GM18499 (cell line): ENCODE results near the gene TOP2B.

Source experiments
- ATAC-seq: cut with Tn5 transposase; IDR thresholded peaks from one replicate; pipeline ENCODE4 v1.9.1; 2021; ENCODE audit warnings: moderate number of reproducible peaks; ENCODE audit not compliant: insufficient read depth, unreplicated experiment

The TOP2B gene

GRCh38 chr3:25567806-25568524 is 96.7 kb downstream of the TOP2B start:
- no peak for ATAC-seq

DNA sequence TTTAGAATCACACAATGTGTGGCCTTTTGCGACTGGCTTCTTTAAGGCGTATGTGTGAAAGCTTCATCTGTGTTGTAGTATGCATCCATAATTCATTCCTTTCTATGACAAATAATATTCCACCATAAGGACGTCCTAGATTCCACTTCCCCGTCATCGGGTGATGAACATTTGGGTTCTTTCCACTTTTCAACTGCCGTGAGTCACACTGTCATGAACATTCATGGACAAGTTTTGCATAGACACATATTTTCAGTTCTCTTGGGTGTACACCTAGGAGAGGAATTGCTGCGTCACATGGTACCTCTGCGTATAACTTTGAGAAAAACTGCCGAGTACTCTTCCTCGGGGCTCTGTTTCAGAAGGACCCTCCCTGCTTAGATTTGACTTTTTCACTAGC is 97.3 kb downstream of the TOP2B start:
- no peak for ATAC-seq

- no peak for ATAC-seq
Measured at GRCh38 chr3:25566358-25566920, 98.3 kb downstream of the TOP2B start.

DNA sequence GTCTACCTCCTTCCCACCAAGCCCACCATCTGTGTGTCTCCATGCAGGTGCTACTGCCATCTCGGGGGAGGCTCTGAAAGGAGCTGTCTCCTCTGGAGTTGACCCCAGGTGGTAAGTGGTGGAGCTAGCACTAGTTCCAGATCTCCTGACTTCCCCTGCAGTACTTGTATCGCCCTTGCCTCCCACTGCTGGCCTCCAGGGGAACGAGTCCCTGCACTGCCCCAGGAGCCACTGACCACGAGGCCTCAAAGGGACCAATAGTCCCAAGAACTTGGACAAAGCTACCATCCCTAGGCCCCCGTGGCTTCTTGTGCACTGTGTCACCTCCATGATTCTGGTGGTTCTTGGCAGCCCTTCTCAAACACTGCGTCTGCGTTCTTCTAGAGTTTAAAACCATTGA is 98.9 kb downstream of the TOP2B start:
- no peak for ATAC-seq

GRCh38 chr3:25564075-25564474 is 100.6 kb downstream of the TOP2B start:
- ATAC-seq, result no peak

DNA sequence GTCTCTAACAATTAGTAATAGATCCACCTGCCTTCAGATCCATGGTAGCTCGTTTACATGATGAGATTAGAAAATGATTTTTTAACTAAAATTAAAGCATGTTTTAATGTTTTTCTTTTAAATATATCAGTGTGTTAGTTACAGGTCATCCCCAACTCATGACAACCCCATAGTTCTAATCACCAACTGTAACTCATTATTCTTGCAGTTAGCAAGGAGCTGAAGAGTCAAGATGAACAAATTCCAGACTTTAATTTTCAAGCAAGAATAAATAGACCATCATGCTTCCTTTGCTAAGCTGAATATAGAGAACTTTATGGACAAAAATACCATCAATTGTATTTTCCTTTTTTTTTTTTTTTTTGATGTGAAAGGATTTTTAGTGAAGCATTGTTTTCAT is 101.1 kb downstream of the TOP2B start:
- no peak for ATAC-seq

DNA sequence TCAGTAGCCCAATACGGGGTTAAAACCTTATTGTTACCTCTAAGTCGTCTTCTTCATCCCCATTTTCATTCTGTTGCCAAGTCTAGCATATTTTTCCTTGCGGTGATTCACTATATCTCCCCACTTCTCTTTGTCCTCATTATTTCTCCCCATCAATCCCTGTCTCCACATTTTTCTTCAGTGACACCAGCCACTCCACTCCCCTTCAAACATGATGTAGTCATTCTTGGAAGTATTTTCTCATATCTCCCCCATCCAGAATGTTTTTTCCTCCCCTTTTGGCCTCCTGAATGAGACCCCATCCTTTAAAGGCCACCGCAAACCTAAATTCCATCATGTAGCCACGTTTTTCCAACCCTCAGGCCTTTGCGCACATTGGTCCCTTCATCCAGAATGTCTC is 105.9 kb downstream of the TOP2B start:
- ATAC-seq, result no peak

GRCh38 chr3:25558121-25558520 is 106.6 kb downstream of the TOP2B start:
- no peak for ATAC-seq

- no peak for ATAC-seq
Measured at GRCh38 chr3:25557694-25558093, 107.0 kb downstream of the TOP2B start.

DNA sequence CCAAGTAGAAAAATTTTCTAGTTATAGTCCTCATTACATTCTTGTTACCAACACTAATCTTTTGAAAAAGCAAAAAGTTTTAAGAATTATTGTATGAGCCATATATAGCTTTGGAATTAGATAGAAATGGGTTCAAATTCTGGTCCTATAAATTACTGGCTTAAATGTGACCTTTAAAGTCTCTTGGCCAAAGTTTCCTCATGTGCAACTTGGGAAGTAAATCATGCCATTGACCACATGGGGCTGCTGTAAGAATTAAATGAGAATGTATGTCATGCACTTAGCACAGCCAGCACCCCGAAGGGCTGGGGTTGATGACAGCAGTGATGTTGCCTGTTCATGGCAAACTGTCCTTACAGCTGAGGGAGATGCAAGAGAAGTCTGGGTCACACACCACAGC is 108.3 kb downstream of the TOP2B start:
- no peak for ATAC-seq

DNA sequence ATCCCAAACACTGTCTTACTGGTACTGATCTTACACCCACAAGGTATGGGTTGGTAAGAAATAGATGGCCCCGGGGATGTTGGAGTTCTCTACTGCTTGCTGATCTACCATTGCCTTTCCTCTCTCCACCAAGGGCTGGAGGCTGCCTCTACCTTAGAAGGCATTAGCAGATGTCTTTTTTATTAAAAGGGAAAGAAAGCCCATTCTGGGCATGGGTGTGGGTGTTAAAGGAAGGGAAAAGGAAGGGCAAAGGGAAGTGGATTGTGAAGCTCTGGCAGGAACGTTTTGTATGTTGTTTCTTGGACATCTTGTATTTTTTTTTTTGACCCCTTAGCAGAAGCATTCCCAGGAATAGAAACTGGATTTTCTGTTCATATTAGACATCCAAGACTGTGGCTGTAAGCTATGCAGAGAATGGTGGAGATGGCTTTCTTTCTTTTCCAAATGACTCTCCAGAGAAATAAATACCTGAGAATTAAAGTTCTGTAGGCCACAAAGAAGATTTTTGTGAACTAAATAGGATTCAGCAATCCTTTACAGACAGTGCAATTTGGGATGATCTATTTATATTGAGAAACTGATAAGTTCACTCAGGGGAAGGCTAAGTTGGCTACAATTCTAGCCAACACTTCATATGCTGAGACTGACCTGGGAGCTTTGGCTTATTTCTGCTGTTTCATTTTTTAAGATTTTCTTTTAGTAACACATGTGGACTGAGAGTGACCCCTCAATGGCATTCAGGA is 108.8 kb downstream of the TOP2B start:
- ATAC-seq, result no peak

- ATAC-seq, result no peak
Measured at GRCh38 chr3:25554376-25554775, 110.3 kb downstream of the TOP2B start.

- no peak for ATAC-seq
Measured at GRCh38 chr3:25552251-25552650, 112.5 kb downstream of the TOP2B start.

GRCh38 chr3:25548836-25549235 is 115.9 kb downstream of the TOP2B start:
- ATAC-seq, result no peak

DNA sequence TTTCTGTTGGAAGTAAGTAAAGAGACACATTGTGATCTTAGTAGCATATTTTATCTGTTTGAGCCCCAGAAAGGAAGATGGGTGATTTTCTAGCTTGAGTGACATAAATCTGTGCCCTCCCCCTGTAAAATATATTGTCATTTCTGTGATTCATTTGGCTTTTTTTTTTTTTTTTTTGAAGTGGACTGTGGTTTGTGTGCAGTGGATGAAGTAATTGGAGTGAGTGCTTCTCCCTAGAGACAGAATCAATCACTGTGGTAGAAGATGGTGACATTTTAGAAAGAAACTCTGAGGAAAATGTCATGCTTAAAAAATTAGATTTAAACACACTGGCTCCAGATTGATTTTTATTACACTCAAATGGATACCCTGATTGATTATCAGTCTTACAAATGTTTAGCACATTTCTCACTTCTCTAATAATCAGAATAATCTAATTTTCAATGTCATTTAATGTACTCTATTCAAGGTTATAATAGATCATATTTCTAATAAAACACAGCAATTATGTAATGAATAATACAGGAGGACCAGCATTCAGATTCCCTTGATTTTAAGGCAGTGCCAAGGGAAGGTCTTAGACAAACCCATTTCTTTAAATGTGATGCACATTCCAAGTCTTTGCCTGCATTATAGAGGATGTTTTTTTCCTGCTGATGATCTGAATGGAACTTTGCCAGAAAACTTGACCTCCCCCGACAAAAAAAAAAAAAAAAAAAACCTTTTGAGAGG is 116.6 kb downstream of the TOP2B start:
- no peak for ATAC-seq
